AG04450 (cell line): ENCODE results near the gene CCIN. TPM values are rescaled to one million over a fixed set of nuclear protein-coding genes. Genes with fewer than 3 reads are reported as not detected.
"Not testable (repeated sequence)": the region's sequence is repeated elsewhere in the genome, so short reads cannot be mapped to it uniquely, and the experiment has no call there.

Source experiments
- CTCF ChIA-PET: fragments of 300-600, 350-600 bp; formaldehyde crosslinking; extraction: SDS; loops from one replicate; lab custom pipeline; 2022; ENCODE audit warnings: antibody characterized with exemption, inconsistent platforms; lab: Charles Lee
- POLR2A ChIA-PET: fragments of 350-600 bp; formaldehyde crosslinking; extraction: SDS; loops from one replicate; lab custom pipeline; 2021; ENCODE audit warnings: antibody characterized with exemption, inconsistent platforms; lab: Yijun Ruan, JAX
- DNase-seq: peaks from one replicate; pipeline ENCODE4 v3.0.0-alpha.2; 2011; ENCODE audit warnings: low read depth, low spot score
- H3K27ac ChIP-seq: one replicate; pipeline ENCODE4 v1.5.1; 2012; ENCODE audit warnings: low read depth, low read length, control low read depth
- H3K27me3 ChIP-seq: one replicate; pipeline ENCODE4 v1.6.0; 2012; ENCODE audit warnings: low read length; ENCODE audit not compliant: control insufficient read depth, insufficient read depth
- H3K4me3 ChIP-seq: 2 replicates; pipeline ENCODE4 v1.5.1; 2011; ENCODE audit warnings: mild to moderate bottlenecking, low read depth, low read length, control low read depth
- H3K9me3 ChIP-seq: 2 replicates; pipeline ENCODE4 v1.5.1; 2012; ENCODE audit warnings: low read length; ENCODE audit not compliant: control insufficient read depth, insufficient read depth
- CTCF ChIP-seq: IDR thresholded peaks from 2 replicates; pipeline ENCODE4 v1.5.1; 2011; ENCODE audit warnings: low read depth, low read length, control low read depth, inconsistent platforms
- polyA plus RNA-seq: library from polyadenylated mRNA; depleted of rRNA; stranded (reverse); fragments of >200 nt; gene quantifications from 2 replicates; pipeline ENCODE4 v1.2.3, GENCODE V29; 2011

CCIN gene
- polyA plus RNA-seq, 1 experiment, result 0.48 TPM

GRCh38 chr9:36158917-36159316, 10.3 kb upstream of the CCIN start:
- H3K4me3 ChIP-seq, result no peak overlapping the region
- ChIA-PET POLR2A (no interaction called here), CTCF (interaction anchor here (0.9 kb wide), 1 partner anchor 10 kb away, joined by 3 read pairs; no protein-coding TSS in a partner anchor)
- H3K9me3 ChIP-seq, result peaks cover 4% of the 10 kb centered on the region; the same call in 1 of the 2 replicates
- DNase-seq, result no peak
- H3K27me3 ChIP-seq, result no peaks in the 10 kb centered on the region
- H3K27ac ChIP-seq, result no peak overlapping the region
- no peak for TF ChIP-seq CTCF

- H3K27me3 ChIP-seq, H3K27ac ChIP-seq: not testable (repeated sequence)
- CTCF ChIA-PET, result interaction anchor here (0.9 kb wide), 1 partner anchor 10 kb away, joined by 3 read pairs; no protein-coding TSS in a partner anchor
These were observed 9.7 kb upstream of the CCIN start for GRCh38 chr9:36159509-36159908.

GRCh38 chr9:36160126-36160525, 9.1 kb upstream of the CCIN start:
- DNase-seq, H3K27me3 ChIP-seq, H3K9me3 ChIP-seq, H3K27ac ChIP-seq, H3K4me3 ChIP-seq, POLR2A ChIA-PET, CTCF ChIA-PET: not testable (repeated sequence)

More at GRCh38 chr9:36159509-36159908, 9.7 kb upstream of the CCIN start:
- H3K4me3 ChIP-seq, H3K9me3 ChIP-seq, DNase-seq, POLR2A ChIA-PET: not testable (repeated sequence)

- no peak overlapping the region for H3K27ac ChIP-seq
- DNase-seq, result no peak
- ChIA-PET CTCF (interaction anchor here (0.6 to 0.7 kb wide), 2 partner anchors 28 to 61 kb away, joined by 3 read pairs; no protein-coding TSS in a partner anchor), POLR2A (interaction anchor here (0.6 to 0.9 kb wide), 2 partner anchors 8 to 29 kb away, joined by 3 to 5 read pairs; no protein-coding TSS in a partner anchor)
- H3K27me3 ChIP-seq, result no peaks in the 10 kb centered on the region
- H3K4me3 ChIP-seq, result no peak overlapping the region
- H3K9me3 ChIP-seq, result peaks cover 4% of the 10 kb centered on the region
- no peak for TF ChIP-seq CTCF
These were observed 8.0 kb upstream of the CCIN start for GRCh38 chr9:36161187-36161586.

- TF ChIP-seq CTCF, result no peak
- CTCF ChIA-PET, result interaction anchor here (0.8 to 3.3 kb wide), 3 partner anchors 13 to 280 kb away, joined by 3 to 11 read pairs (median 8); no protein-coding TSS in a partner anchor
- Histone ChIP-seq H3K27ac (no peak overlapping the region), H3K27me3 (no peaks in the 10 kb centered on the region), H3K4me3 (no peak overlapping the region), H3K9me3 (no peaks in the 10 kb centered on the region; the same call in 1 of the 2 replicates)
- POLR2A ChIA-PET, result interaction anchor here (2.7 kb wide), 1 partner anchor 28 kb away, joined by 7 read pairs; the partner anchor contains the start of gene CLTA
- no peak for DNase-seq
These were observed 6.9 kb upstream of the CCIN start for GRCh38 chr9:36162211-36162738.
